T1000 (cell line): ENCODE results near the gene ATP11C.

ENCODE experiments used
- DNase-seq: peaks from one replicate; lab custom pipeline; 2025; ENCODE audit warnings: mixed read lengths; lab: John Stamatoyannopoulos, UW

ATP11C gene

DNA sequence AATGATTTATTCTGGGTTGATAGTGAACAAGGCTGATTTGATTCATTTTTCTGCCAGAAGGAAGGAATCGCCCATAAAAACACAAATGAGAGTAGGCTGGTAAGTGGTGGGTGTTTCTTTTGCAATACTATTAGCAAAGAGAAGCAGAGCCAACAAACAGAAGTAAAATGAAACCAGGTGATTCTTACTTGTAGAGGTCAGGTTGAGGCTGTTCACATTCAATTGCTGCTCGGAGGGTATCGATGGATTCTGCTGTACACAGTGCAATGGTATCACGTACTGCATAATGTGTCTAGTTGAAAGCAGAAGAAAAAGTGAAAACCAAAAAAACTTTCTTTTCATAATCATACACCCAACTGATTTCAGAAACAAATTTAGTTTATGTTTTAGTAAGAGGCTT is 130.8 kb downstream of the ATP11C start:
- DNase-seq, result no peak

DNA sequence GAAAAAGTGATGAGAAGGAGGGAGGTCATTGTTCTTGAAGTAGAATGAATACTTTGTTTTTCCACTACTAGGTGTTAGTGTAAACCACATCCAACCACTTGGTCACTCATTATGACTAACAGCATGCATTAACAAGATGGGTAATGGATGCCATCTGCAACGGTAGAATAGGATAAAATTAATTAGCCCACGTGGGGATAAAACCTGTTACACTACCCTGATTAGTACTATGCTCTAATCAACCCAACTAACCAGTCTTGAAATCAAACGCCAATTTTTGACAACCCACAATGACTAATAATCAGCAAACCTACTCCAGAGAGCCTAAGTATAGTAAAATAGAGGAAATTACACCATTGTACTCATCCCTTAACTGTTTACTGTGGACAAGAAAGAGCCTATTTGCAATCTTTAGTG is 131.4 kb downstream of the ATP11C start:
- DNase-seq, result no peak

DNA sequence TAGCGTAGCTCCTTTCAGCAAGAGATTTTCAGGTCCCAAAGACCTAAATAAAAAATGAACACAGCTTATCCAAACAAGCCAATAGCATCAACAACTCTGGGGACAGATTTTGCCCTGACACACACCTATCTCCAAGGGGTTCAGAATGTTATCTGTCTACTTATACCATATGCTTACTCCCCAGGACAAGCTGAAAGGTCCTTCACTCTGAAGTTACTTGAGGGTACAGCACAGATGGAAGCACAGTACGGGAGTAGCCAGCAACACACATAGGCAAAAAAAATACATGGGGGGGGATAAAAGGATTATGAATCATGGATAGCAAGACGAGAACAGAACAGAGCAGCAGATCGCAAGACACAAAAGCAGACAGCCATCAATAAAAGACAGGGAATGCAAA is 134.2 kb downstream of the ATP11C start:
- DNase-seq, result no peak

DNA sequence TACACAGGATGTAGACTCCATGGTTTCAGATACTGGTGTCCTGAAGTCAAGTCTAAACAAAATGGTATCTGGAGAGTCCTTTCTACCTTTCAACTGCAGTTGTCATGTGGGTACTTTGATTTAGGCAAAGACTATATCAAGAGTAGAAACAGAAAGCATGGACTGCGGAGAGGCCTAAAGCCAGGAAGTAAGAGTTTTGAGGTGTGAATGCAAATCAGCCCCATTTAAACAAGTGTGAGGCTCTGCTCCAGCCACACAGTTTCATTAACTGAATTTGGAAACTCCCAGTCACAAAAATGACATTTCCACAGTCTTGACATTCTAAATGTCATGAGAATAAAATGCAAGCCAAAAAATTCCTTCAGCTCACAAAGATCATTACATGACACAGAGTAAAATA is 137.7 kb downstream of the ATP11C start:
- no peak for DNase-seq

DNA sequence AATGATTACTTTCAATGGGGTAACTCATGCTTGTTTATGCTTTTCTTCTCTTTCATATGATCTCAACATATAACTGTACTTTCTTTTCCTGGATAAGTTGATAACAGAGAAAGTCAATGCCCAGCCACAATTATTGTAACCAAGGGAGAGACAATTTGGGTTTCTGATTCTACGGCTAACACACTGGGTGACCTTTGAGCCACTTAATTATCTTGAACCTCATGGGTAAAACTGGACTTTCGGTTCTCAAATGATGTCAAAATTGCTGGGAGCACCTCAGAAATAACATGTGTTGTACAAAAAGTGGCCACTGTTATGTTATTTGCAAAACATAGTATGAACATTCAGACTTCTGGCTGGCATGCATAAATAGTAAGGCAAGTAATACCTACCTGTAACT is 145.3 kb downstream of the ATP11C start:
- DNase-seq, result no peak

DNA sequence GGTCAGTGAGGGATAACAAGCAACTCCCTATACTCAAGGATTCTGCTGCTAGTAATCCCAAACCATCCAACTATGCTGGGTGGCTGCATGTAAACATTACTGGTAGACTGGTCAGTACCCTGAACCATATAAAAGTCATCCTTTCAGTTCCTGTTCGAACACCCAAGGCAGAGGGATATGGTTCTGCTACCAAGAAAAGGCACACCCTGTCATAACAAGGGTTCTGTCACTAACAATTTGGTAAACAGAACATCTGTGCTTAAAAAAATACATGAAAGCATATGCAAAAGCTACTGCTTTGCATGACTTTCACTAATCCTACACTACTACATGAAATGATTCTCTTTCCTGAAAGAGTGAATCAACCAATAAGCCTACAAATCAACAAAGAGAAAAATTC is 148.0 kb downstream of the ATP11C start:
- DNase-seq, result no peak

DNA sequence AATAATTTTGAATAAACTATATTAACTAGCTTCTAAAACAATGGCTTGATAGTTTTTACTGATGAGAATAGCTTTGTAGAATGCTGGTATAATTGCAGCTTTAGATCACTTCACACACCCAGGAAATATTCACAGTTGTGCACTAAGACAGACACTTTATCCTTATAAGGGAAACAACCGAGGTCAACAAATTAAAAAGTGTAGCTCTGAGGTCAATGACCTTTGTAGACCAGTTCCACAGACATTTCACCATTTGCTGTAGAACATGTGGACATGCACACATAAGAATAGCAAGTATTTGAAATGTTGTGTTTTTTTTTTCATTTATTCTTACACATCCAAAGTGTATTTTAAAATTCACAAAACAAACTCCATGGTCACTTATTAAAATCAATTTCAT is 148.9 kb downstream of the ATP11C start:
- DNase-seq, result no peak

DNA sequence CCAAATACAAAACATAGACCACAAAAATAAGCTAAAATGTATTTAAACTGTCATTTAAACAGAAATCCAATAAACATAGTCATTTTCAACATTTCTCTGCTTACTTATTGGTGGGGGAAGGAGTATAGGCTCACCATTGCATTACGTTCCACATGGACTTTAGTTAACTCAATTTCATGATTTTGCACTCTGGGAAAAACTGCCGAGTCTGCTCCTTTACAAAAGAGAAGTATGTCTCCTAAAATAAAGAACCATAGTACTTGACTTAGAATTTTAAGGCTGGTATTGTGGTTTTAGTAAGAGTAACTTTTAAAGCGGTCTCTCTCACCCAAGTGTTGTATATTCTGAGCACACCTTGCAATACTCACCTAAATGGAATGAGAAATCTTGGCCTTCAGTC is 149.8 kb downstream of the ATP11C start:
- DNase-seq, result no peak

DNA sequence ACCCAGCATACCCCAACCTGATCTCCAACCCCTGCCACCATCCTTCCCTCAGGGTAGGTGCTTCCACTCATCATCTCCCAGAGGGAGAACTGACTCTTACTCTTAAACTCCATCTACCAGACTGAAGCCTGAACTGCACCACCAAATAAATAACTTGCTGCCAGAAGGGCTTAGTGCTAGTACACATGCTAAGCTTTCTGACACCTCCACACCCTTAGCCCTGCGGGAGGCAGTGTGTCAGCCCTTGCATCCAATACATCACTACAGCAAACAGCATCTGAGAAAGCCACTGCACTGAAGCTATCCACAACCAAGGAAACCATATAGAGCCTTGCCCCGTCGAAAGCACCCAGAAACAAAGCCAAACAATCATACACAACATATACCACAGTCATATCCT is 156.3 kb downstream of the ATP11C start:
- DNase-seq, result no peak

DNA sequence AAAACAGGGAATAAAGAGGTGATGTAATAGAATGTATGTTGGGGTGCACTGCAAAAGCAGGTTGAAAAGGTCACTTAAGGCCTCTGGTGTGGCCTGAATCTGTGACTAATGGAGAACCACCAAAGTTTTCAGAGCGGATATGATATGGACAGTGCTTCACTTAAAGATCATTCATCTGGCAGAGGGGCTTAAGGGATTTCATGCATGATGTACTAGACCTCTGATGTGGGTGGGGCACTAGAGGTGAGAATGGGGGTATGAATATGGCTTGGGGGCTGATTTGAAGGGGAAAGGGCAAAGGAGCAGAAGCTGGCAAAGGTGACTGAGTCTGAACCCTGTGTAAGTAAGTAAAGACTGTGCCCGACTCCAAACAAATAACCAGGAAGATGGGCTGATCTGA is 162.5 kb downstream of the ATP11C start:
- no peak for DNase-seq

DNA sequence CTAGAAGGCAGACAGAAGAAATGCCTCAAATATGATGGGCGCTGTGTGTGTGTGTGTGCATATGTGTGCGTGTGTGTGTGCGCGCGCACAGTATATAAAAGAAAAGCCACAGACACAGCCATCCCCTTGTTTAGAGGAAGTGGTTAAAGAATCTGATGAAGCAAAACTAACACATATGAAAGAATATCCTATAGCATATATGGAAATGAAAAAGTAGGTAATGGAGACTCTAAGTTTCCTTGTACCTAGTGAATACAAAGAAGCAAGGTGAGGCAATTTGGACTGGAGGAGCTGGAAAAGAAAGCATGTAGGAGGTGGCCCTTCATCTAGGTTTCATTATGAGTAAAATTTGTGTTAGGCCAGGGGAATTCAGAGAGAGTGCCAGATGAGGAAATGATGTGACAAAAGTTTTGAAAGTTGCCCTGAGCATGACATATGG is 166.3 kb downstream of the ATP11C start:
- no peak for DNase-seq

DNA sequence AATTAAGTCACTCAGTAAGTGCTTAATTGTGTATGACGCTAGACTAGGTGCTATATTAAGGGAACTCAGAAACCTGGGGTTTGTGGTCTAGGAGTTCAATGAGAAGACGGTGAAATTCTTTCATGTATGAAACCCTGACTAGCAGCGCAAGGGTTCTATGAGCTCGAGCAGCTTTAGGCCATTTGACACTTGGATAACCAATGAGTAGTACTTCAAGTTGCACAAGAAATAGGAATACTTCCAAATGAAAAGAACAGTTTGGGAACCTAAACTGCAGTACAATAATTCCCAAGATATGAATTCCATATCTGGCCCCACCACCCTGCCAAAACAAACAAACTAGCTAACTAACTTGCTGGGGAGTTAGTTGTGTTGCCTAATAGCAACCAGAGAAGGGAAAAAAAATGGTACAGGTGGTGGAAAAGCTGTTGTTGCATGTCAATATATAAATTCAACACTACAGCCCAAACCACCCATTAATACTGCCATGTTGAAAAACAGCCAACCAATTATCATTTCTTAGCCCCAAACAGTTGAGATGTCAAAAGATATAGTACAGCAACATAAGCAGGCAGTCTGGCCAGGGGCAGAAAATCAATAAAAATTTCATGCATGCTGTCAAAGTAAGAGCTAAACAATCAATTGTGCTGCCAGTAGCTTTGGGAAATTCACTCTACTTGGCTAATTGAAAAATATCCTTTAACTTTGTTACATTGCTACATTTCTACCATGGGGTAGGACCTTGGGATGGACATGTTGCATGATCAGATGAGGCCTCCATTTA is 170.3 kb downstream of the ATP11C start:
- DNase-seq, result no peak

DNA sequence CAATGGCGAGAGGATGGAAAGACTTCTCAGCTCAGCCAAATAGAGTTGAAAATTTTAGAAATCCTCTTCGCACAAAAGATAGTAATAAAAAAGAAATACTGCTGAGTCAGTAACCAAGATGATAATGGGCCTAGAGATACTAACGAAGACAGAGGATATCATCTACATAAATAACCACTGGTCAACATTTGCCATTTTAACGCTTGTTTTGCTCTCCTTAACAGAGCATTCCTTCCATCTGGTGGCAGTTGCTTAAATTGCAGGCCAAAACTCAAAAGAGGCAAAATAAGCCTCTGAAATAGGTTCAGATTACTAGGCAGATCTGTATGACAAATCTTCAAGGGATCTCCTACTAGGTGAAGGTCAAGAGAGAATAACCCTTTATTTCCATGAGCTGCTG is 173.2 kb downstream of the ATP11C start:
- DNase-seq, result no peak

DNA sequence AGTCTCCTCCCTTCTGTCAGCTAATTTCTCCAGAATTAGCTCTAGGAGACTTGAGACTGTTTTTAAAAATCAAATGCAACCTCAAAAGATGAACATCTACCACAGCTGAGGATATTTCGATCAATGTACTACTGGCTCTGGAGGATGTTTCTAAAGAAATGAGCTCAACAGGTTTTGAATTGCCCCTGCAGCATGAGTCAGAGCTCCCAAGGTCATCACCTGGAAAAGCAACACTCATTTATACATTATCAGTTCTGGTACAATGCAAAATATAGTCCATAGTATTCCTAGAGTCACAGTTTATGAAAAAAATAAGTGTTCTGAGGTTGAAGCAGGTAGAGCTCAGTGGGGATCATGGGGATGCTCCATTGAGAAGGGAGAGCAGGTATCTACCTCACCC is 174.0 kb downstream of the ATP11C start:
- no peak for DNase-seq

DNA sequence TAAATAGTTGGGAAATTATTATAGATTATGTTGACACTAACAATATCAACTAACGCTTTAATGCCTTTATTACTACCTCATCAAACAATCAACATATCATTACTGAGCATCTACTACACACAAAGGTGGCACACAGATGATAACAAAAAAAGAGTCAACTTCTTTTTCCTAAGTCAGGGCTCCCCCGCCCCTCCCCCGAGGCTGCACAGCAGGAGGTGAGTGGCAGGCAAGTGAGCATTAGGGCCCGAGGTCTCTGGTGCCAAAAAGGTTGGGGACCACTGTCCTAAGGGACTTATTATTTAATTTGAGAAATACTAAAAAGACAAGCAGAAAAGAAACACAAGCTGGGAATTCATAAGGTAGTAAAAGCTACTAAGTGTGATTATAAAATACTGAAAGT is 174.6 kb downstream of the ATP11C start:
- DNase-seq, result no peak

DNA sequence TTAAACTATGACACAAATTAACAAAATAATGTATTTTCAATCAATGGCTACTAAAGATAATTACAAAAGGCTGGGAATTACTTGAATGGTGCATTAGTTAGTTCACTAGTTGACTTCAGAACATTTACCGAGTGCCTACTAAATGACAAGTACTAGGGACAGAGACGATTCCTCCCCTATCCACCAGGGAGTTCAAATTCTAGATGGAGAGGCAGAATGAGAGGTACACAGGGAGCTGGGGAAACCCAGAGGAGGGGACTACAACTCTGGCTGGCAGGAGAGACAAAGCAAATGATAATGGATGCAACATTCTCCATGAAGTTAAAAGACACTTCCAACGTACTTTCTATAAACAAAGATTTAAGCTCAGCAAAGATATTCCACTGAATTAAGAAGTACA is 181.8 kb downstream of the ATP11C start:
- no peak for DNase-seq

DNA sequence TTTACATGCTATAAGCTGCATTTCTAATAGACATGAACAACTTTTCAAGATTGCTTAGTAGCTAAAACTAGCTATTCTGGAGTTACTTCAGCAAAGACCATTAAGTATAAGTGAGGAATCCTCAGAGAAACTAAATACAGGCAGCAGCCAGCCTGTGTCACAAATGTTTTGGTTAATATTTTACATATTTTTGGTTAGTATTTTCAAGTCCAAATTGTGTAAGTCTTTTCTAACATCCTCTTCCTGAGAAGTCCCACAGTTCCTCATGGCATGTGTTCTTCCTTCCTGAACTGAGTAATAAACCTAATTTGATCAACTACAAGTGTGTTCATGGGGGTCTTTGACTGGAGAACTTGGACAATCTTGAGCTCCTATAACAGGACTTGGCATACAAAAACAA is 182.5 kb downstream of the ATP11C start:
- DNase-seq, result no peak

DNA sequence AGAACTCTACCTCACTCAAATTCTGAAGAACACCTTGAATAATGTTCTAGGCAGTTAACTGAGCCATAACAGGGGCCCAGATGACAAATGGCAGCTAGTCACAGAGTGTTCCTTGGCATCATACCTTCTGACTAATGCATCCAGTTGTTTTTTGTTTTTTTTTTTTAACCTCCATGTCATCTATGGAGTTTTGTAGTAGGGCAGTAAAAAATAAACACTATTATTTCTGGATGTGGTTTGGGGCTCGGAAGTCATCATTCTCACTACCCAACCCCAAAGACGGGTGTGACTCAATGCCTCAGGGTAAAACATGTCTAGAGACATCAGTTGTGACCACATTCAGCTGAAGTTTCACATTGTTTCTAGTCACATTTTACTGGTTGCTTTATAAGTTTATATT is 193.7 kb downstream of the ATP11C start:
- DNase-seq, result no peak

DNA sequence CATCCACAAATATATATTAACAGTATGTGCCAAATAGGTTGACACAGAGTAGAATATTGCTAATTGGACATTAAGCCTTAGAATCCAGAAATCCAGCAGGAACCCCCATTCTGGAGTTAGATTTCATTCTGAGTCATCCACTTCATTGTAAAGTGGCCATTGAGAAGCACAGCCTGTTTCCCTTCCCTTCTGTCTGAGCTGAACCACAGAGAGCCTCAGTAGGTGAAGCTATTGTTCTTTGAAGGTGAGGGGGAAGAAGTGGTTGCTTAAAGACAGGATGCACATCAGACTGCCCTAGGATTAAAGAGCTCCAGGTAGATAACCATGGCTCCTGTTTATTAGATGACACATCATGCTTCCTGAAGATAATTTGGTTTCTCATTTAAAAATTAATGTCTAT is 194.3 kb downstream of the ATP11C start:
- DNase-seq, result no peak

DNA sequence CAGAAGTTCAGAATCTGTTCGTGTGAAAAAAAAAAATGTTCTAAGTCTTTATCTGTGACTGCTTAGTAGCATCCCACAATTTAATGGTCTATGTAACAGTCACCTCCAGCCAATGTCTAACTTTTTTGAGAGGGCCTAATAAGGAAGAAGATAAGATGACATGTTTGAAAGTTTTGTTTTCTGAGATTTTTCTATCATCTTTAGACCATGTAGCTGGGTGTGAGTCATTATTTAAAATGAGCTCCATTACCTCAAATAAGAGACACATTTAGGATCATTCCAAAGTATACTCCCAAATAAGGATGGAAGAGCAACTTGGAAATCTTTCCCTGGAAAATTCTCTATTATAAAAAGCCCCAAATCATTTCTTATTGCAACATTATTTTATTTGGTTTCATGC is 196.7 kb downstream of the ATP11C start:
- no peak for DNase-seq

DNA sequence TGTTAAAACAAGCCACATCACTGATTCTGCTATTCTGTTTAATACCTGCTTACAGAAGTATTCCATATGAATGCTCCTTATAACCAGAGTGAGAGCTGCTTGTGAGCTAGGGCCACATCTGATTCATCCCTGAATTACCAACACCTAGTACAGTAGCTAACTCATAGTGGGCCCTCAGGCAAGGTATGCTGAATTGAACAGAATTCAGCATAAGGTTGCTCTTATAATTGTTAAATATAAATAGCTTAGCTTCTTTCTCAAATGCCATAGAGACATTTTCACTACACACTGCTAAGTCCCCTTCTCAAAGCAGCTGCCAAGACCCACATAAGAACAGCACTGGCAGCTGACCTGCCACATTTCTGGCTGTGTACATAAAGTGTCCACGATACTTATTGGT is 197.9 kb downstream of the ATP11C start:
- DNase-seq, result no peak

DNA sequence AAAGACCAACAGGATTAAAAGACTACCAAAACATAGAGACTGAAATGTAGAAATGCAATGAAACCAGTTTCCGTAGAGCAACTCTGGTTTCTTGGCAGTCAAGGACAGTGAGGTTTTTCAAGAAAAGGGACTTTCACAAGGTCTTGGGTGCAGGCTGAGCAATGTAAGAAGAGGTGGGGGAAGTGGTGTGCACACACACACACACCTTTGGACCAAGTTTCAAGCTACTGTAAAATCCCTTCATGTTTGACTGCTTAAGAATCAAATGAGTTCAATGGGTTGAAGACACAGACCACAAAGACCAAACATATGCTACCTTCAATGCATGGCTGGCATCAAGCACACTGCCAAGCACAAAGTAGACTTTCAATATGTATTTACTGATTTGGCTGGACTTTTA is 207.1 kb downstream of the ATP11C start:
- DNase-seq, result no peak

DNA sequence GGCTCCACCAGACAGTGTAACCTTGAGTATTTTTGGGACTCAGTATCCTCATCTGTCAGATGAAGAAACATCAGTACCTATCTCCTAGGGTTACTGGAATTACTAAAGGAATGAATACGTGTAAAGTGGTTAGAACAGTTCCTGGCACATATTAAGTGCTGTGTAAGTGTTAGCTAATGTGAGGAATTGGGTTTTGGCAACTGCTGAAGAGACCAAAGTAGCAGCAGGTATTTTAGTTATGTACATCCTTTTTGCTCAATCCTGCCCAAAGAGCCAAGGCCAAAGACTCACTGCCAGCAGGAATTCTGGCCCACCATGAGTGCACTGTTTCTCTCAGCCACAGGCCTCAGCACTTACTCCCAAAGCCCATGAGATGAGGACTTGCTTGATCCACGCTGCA is 208.2 kb downstream of the ATP11C start:
- no peak for DNase-seq

DNA sequence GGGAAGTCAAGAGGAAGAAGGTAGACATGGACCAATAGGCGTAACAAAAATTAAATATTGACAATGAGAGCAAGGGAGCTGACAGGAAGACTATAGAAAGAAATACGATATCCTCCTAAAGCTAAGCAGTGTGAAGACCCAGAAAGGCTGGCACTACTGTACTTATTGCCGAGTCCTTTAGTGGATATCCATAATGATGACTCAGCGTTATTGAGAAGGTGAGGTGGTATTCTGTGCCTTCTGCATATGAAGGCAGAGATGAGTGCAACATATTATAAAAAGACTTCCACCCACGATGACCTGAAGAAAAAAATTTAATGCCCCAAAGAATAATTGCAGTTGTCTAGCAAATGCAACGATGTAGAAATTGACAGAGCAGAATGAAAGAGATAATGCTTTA is 211.9 kb downstream of the ATP11C start:
- DNase-seq, result no peak
